Panc1 (cell line): ENCODE measurements around the gene ZHX3. TPM values are rescaled to one million over a fixed set of nuclear protein-coding genes. Genes with fewer than 3 reads are reported as not detected.

Experiments
- ATAC-seq: fragments of 200-7000 bp; cut with Tn5 transposase; 2 replicates; pipeline ENCODE4 v1.9.1; 2020; ENCODE audit warnings: mild to moderate bottlenecking, moderate library complexity
- BruUV-seq: library from RNA; stranded (reverse); fragments of 400-500 nt; replicated peaks from 2 replicates; lab custom pipeline; 2021; lab: Mats Ljungman, UMichigan
- CTCF ChIA-PET: fragments of 300-600 bp; sonication (Branson Sonifier 250); formaldehyde crosslinking; loops from one replicate; lab custom pipeline; 2022; ENCODE audit warnings: antibody characterized with exemption; lab: Charles Lee
- POLR2A ChIA-PET: fragments of 300-600 bp; sonication (Branson Sonifier 250); formaldehyde crosslinking; loops from one replicate; lab custom pipeline; 2022; ENCODE audit warnings: antibody characterized with exemption; lab: Charles Lee
- DNase-seq: peaks from one replicate; pipeline ENCODE4 v3.0.0-alpha.2; 2010; ENCODE audit warnings: low read depth, low spot score
- H3K27ac ChIP-seq: 2 replicates; pipeline ENCODE4 v1.5.1; 2011; ENCODE audit warnings: mild to moderate bottlenecking, low read length, inconsistent platforms
- H3K27me3 ChIP-seq: fragments of 200-500 bp; sonication (Bioruptor generic); 2 replicates; pipeline ENCODE4 v1.6.0; 2014; ENCODE audit warnings: low read length, inconsistent platforms; ENCODE audit not compliant: control insufficient read depth, insufficient read depth
- H3K36me3 ChIP-seq: fragments of 200-500 bp; sonication (Bioruptor generic); 2 replicates; pipeline ENCODE4 v1.5.1; 2014; ENCODE audit warnings: inconsistent platforms, mild to moderate bottlenecking, low read length, moderate library complexity; ENCODE audit not compliant: control insufficient read depth, insufficient read depth
- H3K4me1 ChIP-seq: 2 replicates; pipeline ENCODE4 v1.5.1; 2011; ENCODE audit warnings: inconsistent platforms, mild to moderate bottlenecking, low read length, moderate library complexity; ENCODE audit not compliant: control insufficient read depth, insufficient read depth
- H3K4me3 ChIP-seq, 2 experiments: 2 replicates each; pipeline ENCODE4 v1.5.1; 2011 to 2012; ENCODE audit warnings: low read depth in 2 of 2, low read length in 2 of 2, mild to moderate bottlenecking in 2 of 2, inconsistent platforms in 1 of 2, moderate library complexity in 1 of 2
- H3K9me3 ChIP-seq: fragments of 200-500 bp; sonication (Bioruptor generic); 2 replicates; pipeline ENCODE4 v1.5.1; 2014; ENCODE audit warnings: low read depth, mild to moderate bottlenecking, inconsistent platforms, low read length, moderate library complexity; ENCODE audit not compliant: control insufficient read depth, insufficient read depth
- POLR2AphosphoS5 ChIP-seq: IDR thresholded peaks from 2 replicates; pipeline ENCODE4 v1.6.1; 2012; ENCODE audit warnings: mild to moderate bottlenecking, low read depth, low read length, moderate library complexity
- SIN3A ChIP-seq: IDR thresholded peaks from 2 replicates; pipeline ENCODE4 v1.6.1; 2012; ENCODE audit warnings: low read depth, mild to moderate bottlenecking, low read length, moderate library complexity, borderline replicate concordance; ENCODE audit not compliant: insufficient read depth
- TCF7L2 ChIP-seq: IDR thresholded peaks from 2 replicates; pipeline ENCODE4 v1.6.1; 2011; ENCODE audit warnings: mild to moderate bottlenecking, low read depth, low read length, inconsistent platforms
- in situ Hi-C: cut with HindIII; loops from 2 replicates; pipeline ENCODE4 v1.10.0; 2016; ENCODE audit warnings: low sequenced_read_pairs, low pct_unique_long_range_greater_than_20kb
- intact Hi-C: fragments of 100-400 bp; cut with micrococcal nuclease; formaldehyde crosslinking; loops from one replicate; pipeline ENCODE4 v1.10.0; 2022; ENCODE audit not compliant: unreplicated experiment
- total RNA-seq: library from RNA; stranded (reverse); gene quantifications from one replicate; pipeline ENCODE4 v1.2.1, GENCODE V29; 2021; ENCODE audit not compliant: unreplicated experiment
- TF ChIP-seq, protein P1 (sequence below), 2 experiments: IDR thresholded peaks; 2 replicates each; pipeline ENCODE4 v1.6.1; 2011 to 2012; ENCODE audit warnings: low read depth in 2 of 2, control low read depth in 1 of 2, low read length in 1 of 2, mild to moderate bottlenecking in 1 of 2, moderate library complexity in 1 of 2; ENCODE audit not compliant: insufficient read depth in 1 of 2
- TF ChIP-seq, protein P2 (sequence below): fragments of 450-650 bp; IDR thresholded peaks from 2 replicates; pipeline ENCODE4 v1.5.1; 2017; ENCODE audit warnings: mild to moderate bottlenecking

Gene ZHX3
- total RNA-seq, 1 experiment from 2014 or later = 19.8 TPM

DNA sequence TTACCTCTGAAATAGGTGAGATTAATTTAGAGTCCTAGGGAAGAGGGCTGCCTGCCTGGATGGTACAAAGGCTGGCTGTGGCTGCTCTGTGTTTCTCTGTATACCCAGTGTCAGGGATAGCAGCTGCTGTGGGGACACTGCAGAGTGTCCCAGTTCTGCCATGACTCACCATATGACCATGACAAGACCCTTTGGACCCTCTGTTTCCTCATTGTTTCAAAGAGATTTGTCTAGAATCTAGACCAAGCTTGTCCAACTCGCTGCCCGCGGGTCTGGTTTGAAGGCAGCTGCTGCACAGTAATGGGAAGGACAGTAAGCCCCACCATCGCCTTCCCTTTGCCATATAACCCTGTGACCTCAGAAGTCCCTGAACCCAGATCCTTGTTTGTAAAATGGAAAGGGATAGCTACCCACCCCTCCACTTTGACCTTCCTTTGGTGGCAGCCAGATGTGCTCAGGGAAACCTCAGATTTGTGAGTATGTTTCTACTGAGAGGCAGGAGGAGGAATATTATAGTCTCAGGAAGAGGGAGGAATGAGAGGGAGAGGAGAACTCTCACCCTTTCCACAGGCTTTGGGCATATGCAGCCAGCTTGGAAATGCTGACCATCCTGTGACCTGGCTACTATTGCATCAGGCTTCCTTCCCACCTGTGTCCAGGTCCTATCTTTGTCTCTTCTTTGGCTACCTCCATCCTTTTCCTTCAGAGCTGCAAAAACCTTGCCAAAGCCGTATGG, 166.2 kb downstream of the ZHX3 start:
- ChIA-PET POLR2A (no interaction called here), CTCF (no interaction called here)
- H3K4me1 ChIP-seq = no peaks in the 10 kb centered on the region
- ATAC-seq = no peak
- no peak for TF ChIP-seq TCF7L2
- no peak for TF ChIP-seq SIN3A
- TF ChIP-seq, protein P1, sequence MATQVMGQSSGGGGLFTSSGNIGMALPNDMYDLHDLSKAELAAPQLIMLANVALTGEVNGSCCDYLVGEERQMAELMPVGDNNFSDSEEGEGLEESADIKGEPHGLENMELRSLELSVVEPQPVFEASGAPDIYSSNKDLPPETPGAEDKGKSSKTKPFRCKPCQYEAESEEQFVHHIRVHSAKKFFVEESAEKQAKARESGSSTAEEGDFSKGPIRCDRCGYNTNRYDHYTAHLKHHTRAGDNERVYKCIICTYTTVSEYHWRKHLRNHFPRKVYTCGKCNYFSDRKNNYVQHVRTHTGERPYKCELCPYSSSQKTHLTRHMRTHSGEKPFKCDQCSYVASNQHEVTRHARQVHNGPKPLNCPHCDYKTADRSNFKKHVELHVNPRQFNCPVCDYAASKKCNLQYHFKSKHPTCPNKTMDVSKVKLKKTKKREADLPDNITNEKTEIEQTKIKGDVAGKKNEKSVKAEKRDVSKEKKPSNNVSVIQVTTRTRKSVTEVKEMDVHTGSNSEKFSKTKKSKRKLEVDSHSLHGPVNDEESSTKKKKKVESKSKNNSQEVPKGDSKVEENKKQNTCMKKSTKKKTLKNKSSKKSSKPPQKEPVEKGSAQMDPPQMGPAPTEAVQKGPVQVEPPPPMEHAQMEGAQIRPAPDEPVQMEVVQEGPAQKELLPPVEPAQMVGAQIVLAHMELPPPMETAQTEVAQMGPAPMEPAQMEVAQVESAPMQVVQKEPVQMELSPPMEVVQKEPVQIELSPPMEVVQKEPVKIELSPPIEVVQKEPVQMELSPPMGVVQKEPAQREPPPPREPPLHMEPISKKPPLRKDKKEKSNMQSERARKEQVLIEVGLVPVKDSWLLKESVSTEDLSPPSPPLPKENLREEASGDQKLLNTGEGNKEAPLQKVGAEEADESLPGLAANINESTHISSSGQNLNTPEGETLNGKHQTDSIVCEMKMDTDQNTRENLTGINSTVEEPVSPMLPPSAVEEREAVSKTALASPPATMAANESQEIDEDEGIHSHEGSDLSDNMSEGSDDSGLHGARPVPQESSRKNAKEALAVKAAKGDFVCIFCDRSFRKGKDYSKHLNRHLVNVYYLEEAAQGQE (IDR thresholded peaks at IDR 0.05; ENCODE audit: insufficient read depth in 1 of 2, low read depth in 2 of 2, low read length in 1 of 2) = no peak
- TF ChIP-seq, protein P2, sequence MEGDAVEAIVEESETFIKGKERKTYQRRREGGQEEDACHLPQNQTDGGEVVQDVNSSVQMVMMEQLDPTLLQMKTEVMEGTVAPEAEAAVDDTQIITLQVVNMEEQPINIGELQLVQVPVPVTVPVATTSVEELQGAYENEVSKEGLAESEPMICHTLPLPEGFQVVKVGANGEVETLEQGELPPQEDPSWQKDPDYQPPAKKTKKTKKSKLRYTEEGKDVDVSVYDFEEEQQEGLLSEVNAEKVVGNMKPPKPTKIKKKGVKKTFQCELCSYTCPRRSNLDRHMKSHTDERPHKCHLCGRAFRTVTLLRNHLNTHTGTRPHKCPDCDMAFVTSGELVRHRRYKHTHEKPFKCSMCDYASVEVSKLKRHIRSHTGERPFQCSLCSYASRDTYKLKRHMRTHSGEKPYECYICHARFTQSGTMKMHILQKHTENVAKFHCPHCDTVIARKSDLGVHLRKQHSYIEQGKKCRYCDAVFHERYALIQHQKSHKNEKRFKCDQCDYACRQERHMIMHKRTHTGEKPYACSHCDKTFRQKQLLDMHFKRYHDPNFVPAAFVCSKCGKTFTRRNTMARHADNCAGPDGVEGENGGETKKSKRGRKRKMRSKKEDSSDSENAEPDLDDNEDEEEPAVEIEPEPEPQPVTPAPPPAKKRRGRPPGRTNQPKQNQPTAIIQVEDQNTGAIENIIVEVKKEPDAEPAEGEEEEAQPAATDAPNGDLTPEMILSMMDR = no peak
- no peak for TF ChIP-seq POLR2AphosphoS5
- intact Hi-C loops = no loop called here
- H3K27ac ChIP-seq = no peak overlapping the region
- in situ Hi-C loops = no loop called here
- no peaks in the 10 kb centered on the region for H3K36me3 ChIP-seq
- no TSS peak for BruUV-seq
- H3K4me3 ChIP-seq = no peak overlapping the region
- H3K27me3 ChIP-seq = no peaks in the 10 kb centered on the region
- H3K9me3 ChIP-seq = no peaks in the 10 kb centered on the region
- no peak for DNase-seq

DNA sequence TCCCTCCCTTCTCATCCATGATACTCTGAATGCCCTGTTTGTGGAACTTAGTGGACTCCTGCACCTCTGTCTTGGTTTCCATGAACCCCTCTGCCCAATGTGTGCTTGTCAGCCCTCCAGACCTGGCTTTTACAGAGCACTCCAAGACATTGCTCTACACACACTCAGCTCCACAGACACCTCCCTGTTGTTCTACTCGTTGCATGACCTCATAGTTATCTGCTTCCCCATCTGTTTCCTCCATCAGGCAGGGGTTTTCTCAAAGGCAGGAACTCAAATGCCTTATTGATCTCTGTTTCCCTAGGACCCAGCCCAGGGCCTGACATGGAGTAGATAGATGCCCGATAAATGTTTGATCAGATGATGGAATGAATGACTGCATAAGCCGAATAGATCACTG, 166.9 kb downstream of the ZHX3 start:
- in situ Hi-C loops = no loop called here
- DNase-seq = no peak
- ChIA-PET CTCF (no interaction called here), POLR2A (no interaction called here)
- Histone ChIP-seq H3K36me3 (no peaks in the 10 kb centered on the region), H3K4me1 (no peaks in the 10 kb centered on the region), H3K27me3 (no peaks in the 10 kb centered on the region), H3K27ac (no peak overlapping the region), H3K4me3 (no peak overlapping the region), H3K9me3 (no peaks in the 10 kb centered on the region)
- TF ChIP-seq TCF7L2 (no peak), SIN3A (no peak), POLR2AphosphoS5 (no peak)
- TF ChIP-seq, protein P1 (IDR thresholded peaks at IDR 0.05; ENCODE audit: insufficient read depth in 1 of 2, low read depth in 2 of 2, low read length in 1 of 2) = no peak
- TF ChIP-seq, protein P2 = no peak
- no peak for ATAC-seq
- intact Hi-C loops = no loop called here
- no TSS peak for BruUV-seq
